H7 (cell line): ENCODE results near the gene DOCK4. TPM values are rescaled to one million over a fixed set of nuclear protein-coding genes. Genes with fewer than 3 reads are reported as not detected.

Source experiments
- DNase-seq: peaks from one replicate; pipeline ENCODE4 v3.0.0; 2012
- H3K27me3 ChIP-seq: 2 replicates; pipeline ENCODE4 v1.6.0; 2011; ENCODE audit warnings: mild to moderate bottlenecking, low read length; ENCODE audit not compliant: control insufficient read depth, insufficient read depth
- H3K36me3 ChIP-seq: replicated peaks from 2 replicates; pipeline ENCODE4 v1.5.1; 2011; ENCODE audit warnings: low read length; ENCODE audit not compliant: control insufficient read depth, insufficient read depth
- H3K4me3 ChIP-seq: 2 replicates; pipeline ENCODE4 v1.5.1; 2011; ENCODE audit warnings: low read depth, mild to moderate bottlenecking, control low read depth, low read length, moderate library complexity; ENCODE audit not compliant: insufficient read depth
- total RNA-seq: library from RNA; depleted of rRNA; stranded (reverse); fragments of >200 nt; shearing (Covaris generic); gene quantifications from 2 replicates; pipeline ENCODE4 v1.2.3, GENCODE V29; 2014

DOCK4 gene
- total RNA-seq, 1 experiment from 2014 or later = 16.1 TPM

GRCh38 chr7:112189691-112190090 is 16.5 kb downstream of the DOCK4 start:
- H3K27me3 ChIP-seq = no peaks in the 10 kb centered on the region
- H3K36me3 ChIP-seq = no peaks in the 10 kb centered on the region
- DNase-seq = no peak
- H3K4me3 ChIP-seq = no peak overlapping the region

DNA sequence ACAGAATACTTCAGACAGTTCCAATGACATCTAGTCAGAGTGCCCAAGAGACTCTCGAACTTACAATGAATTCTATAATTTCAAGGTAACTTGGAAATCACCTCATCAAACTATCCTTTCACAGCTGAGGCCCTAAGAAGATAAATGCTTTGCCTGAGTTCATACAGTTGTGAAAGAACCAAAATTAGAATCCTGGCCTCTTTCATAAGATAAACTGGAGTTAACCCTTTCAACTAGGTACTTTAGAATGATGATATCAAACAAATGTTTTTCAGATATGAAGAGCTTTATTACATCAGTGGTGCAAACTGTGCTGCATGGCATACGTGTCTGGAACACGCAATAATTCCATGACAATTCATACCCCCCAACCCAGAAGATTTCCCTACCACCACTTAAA is 17.9 kb downstream of the DOCK4 start:
- Histone ChIP-seq H3K27me3 (no peaks in the 10 kb centered on the region), H3K4me3 (no peak overlapping the region), H3K36me3 (no peaks in the 10 kb centered on the region)
- DNase-seq = no peak

GRCh38 chr7:112186300-112186699 is 19.9 kb downstream of the DOCK4 start:
- no peak overlapping the region for H3K4me3 ChIP-seq

GRCh38 chr7:112185005-112185834 is 21.0 kb downstream of the DOCK4 start:
- no peak overlapping the region for H3K4me3 ChIP-seq
- no peaks in the 10 kb centered on the region for H3K27me3 ChIP-seq
- no peak for DNase-seq
- H3K36me3 ChIP-seq = no peaks in the 10 kb centered on the region

More at GRCh38 chr7:112186300-112186699, 19.9 kb downstream of the DOCK4 start:
- H3K27me3 ChIP-seq = no peaks in the 10 kb centered on the region
- DNase-seq = no peak
- H3K36me3 ChIP-seq = no peaks in the 10 kb centered on the region

DNA sequence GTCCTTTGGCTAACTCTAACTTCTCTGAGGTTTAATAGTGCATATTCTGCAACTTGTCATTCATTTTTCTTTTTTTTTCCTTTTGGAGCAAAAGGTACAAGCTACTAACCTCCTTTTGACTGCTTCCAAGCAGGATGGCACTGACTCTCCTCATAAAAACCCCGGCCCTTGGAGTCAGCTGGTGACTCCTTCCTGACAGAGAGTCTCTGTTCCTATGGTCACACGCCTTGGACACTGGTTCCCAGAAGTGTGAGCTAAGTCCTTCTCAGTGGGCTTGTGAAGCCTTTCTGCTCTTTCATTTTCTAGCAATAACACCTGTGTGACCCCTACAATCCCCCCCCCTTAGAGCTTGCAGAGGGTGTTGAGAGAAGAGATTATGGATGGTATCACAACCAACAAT is 21.7 kb downstream of the DOCK4 start:
- Histone ChIP-seq H3K27me3 (no peaks in the 10 kb centered on the region), H3K36me3 (no peaks in the 10 kb centered on the region), H3K4me3 (no peak overlapping the region)
- DNase-seq = no peak

DNA sequence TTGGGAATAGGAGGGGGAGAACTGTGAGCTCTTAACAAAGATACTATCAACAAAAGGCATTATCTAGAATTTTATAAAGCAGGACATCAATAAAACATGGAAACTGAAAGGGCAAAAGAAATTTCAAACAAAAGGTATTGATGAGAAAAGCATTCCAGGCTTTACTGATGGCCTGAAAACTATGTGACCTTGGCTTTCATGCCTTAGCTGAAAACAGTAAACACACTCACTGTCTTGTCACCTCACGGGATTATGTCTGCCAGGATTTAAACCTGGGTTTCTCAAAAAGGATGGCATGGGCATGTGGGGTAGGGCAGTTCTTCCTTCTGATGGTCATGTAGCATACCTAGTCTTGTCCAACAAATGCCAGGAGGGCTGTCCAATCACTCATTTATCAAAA is 22.9 kb downstream of the DOCK4 start:
- DNase-seq = no peak
- no peaks in the 10 kb centered on the region for H3K27me3 ChIP-seq
- no peak overlapping the region for H3K4me3 ChIP-seq
- no peaks in the 10 kb centered on the region for H3K36me3 ChIP-seq

GRCh38 chr7:112182749-112183148 is 23.4 kb downstream of the DOCK4 start:
- Histone ChIP-seq H3K36me3 (no peaks in the 10 kb centered on the region), H3K4me3 (no peak overlapping the region), H3K27me3 (no peaks in the 10 kb centered on the region)
- no peak for DNase-seq

GRCh38 chr7:112180223-112180622 is 26.0 kb downstream of the DOCK4 start:
- Histone ChIP-seq H3K36me3 (no peaks in the 10 kb centered on the region), H3K27me3 (no peaks in the 10 kb centered on the region), H3K4me3 (no peak overlapping the region)
- no peak for DNase-seq

GRCh38 chr7:112176693-112177415 is 29.3 kb downstream of the DOCK4 start:
- Histone ChIP-seq H3K4me3 (no peak overlapping the region), H3K36me3 (no peaks in the 10 kb centered on the region), H3K27me3 (no peaks in the 10 kb centered on the region)
- DNase-seq = no peak

GRCh38 chr7:112176241-112176640 is 30.0 kb downstream of the DOCK4 start:
- Histone ChIP-seq H3K27me3 (no peaks in the 10 kb centered on the region), H3K4me3 (no peak overlapping the region), H3K36me3 (no peaks in the 10 kb centered on the region)
- no peak for DNase-seq

DNA sequence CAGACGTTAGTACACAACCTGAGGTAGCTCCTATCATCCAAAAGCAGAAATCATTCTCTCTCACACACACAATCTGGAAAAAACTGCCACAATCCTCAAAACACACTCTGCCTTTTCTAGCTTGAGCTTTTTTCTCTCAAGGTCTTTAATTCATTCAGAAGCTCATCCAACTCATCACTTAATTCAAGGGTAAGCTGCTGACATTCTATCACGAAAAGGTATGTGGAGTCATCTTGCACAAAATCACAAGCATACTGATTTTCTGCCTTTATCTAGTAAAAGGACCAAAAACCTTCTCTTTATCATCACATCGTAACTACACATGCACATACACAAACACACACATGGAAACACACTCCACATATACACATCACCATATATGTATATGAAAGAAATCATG is 32.0 kb downstream of the DOCK4 start:
- no peaks in the 10 kb centered on the region for H3K27me3 ChIP-seq
- no peak for DNase-seq
- H3K4me3 ChIP-seq = no peak overlapping the region
- no peaks in the 10 kb centered on the region for H3K36me3 ChIP-seq

DNA sequence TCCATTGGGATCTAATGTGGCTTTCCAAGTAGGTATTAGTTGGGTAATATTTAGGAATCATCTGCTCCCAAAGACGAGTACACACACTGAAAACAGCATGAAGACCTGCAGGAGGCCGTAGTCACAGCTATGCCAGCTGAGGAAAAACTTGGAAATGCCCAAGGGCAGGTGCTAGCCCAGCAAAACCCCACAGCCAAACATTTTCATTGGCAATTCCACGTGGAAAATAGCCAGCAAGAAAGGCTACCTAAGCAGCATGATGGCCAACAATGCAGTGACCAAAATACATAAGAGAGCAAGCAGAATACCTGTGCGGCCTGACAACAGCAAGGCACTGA is 32.7 kb downstream of the DOCK4 start:
- Histone ChIP-seq H3K4me3 (no peak overlapping the region), H3K36me3 (no peaks in the 10 kb centered on the region), H3K27me3 (no peaks in the 10 kb centered on the region)
- DNase-seq = no peak

DNA sequence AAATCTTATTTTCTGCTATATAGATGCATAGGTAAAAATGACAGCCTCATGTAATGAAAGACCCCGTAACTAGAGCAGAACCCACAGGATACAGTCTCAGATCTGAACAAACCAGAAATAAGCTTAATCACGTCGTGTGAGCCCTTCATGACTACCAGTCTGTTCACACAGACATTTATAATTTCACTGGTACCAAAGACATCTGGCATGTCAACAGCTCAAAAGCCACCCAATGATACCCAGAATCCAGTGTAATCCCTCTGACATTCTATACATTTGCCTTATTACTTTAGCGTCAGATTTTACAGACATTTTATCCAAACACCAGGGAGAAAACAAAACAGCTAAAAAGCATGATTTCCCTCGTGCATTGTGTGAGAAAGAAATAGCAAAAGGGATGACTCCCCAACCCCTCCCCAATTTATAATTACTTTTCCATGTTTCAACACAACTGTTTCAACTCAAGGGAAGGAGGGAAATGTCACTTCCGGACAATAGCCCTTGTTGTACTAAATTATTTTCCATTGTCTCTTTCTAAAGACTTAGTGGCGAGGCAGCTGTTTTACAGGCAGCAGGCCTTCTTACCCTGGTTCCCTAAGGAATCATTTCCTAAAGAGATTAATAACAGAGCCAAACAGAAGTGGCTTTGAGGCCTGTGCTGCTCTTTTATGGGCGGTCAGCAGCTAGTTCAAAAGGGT is 33.2 kb downstream of the DOCK4 start:
- no peak for DNase-seq
- Histone ChIP-seq H3K4me3 (no peak overlapping the region), H3K36me3 (no peaks in the 10 kb centered on the region), H3K27me3 (no peaks in the 10 kb centered on the region)

DNA sequence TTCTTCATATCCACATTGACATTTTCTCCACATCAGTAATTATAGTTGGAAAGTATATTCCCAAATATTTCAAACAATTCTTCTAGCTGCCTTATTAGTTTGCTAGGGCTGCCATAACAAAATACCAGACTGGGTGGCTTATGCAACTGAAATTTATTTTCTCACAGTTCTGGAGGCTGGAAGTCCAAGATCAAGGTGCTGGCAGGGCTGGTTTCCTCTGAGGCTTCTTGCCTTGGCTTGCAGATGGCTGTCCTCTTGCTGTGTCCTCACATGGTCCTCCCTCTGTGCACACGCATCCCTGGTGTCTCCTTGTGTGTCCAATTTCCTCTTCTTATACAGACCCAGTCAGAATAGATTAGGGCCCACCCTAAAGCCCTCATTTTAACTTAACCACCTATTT is 34.5 kb downstream of the DOCK4 start:
- H3K27me3 ChIP-seq = no peaks in the 10 kb centered on the region
- no peak for DNase-seq
- H3K4me3 ChIP-seq = no peak overlapping the region
- H3K36me3 ChIP-seq = no peaks in the 10 kb centered on the region

DNA sequence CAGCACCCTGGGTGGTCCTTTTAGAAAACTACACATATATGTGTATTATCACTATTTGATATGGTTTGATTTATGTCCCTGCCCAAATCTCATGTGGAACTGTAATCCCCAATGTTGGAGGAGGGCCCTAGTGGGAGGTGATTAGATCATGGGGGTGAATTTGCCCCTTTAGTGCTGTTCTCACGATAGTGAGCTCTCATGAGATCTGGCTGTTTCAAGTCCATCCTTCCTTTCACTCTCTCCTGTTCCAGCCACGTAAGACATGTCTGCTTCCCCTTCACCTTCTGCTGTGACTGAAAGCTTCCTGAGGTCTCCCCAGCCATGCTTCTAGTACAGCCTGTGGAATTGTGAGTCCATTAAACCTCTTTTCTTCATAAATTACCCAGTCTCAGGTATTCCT is 37.3 kb downstream of the DOCK4 start:
- no peak for DNase-seq
- Histone ChIP-seq H3K4me3 (no peak overlapping the region), H3K36me3 (no peaks in the 10 kb centered on the region), H3K27me3 (no peaks in the 10 kb centered on the region)
